Measurements from ENCODE around the gene LIN7A. TPM values are rescaled to one million over a fixed set of nuclear protein-coding genes. Genes with fewer than 3 reads are reported as not detected.

LIN7A gene
- total RNA-seq, 6 experiments from 2014 or later: 13.4 to 24.2 (median 23.0) TPM

- no peak for DNase-seq
- Mint-ChIP-seq H3K9me3 (no peaks in the 10 kb centered on the region), H3K27me3 (ENCODE audit: insufficient read depth) (peaks cover 4% of the 10 kb centered on the region; the same call in 1 of the 2 replicates), H3K36me3 (ENCODE audit: low read depth) (no peaks in the 10 kb centered on the region), H3K4me1 (ENCODE audit: low read depth) (no peaks in the 10 kb centered on the region), H3K27ac (no peak overlapping the region), H3K4me3 (no peak overlapping the region)
- no peak for TF ChIP-seq CTCF (IDR thresholded peaks at IDR 0.05)
These were observed 14.7 kb upstream of the LIN7A start for GRCh38 chr12:80952443-80952842.

DNA sequence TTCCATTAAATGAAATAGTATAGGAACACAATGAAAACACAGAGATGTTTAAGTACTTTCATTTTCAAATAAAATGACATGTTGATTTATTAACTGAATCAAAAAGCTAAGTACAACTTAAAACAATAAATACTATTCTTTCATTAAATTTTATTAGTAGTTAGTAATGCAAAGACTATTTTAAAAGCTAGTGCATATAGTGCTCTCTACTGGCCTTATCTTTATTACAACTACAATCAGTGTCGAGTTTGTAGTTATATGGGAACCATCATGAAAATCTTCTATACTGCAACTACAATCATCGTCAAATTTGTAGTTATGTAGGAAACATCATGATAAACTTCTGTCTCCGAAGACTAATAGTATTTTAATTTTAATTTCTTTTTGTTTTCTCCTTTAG, 8.9 kb upstream of the LIN7A start:
- peak; percentile 72 for TF ChIP-seq CTCF (IDR thresholded peaks at IDR 0.05)
- Mint-ChIP-seq H3K27ac (no peak overlapping the region), H3K9me3 (no peaks in the 10 kb centered on the region), H3K4me1 (ENCODE audit: low read depth) (peaks cover 7% of the 10 kb centered on the region), H3K36me3 (ENCODE audit: low read depth) (no peaks in the 10 kb centered on the region), H3K27me3 (ENCODE audit: insufficient read depth) (no peaks in the 10 kb centered on the region), H3K4me3 (no peak overlapping the region)
- peak; percentile 20 for DNase-seq

- Mint-ChIP-seq H3K9me3 (no peaks in the 10 kb centered on the region), H3K27ac (no peak overlapping the region), H3K4me1 (ENCODE audit: low read depth) (peaks cover 27% of the 10 kb centered on the region), H3K36me3 (ENCODE audit: low read depth) (no peaks in the 10 kb centered on the region), H3K27me3 (ENCODE audit: insufficient read depth) (no peaks in the 10 kb centered on the region), H3K4me3 (no peak overlapping the region)
- TF ChIP-seq CTCF (IDR thresholded peaks at IDR 0.05): no peak
- DNase-seq: no peak
These were observed 5.6 kb upstream of the LIN7A start for GRCh38 chr12:80943338-80943737.

- no peaks in the 10 kb centered on the region for H3K9me3 Mint-ChIP-seq
- no peak overlapping the region for H3K4me3 Mint-ChIP-seq
- peaks cover 35% of the 10 kb centered on the region for H3K4me1 Mint-ChIP-seq (ENCODE audit: low read depth)
- no peak for DNase-seq
- no peak for TF ChIP-seq CTCF (IDR thresholded peaks at IDR 0.05)
- H3K27ac Mint-ChIP-seq: peak overlapping the region; percentile 39
- no peaks in the 10 kb centered on the region for H3K36me3 Mint-ChIP-seq (ENCODE audit: low read depth)
- no peaks in the 10 kb centered on the region; the same call in 1 of the 2 replicates for H3K27me3 Mint-ChIP-seq (ENCODE audit: insufficient read depth)
These were observed 4.2 kb upstream of the LIN7A start for GRCh38 chr12:80941916-80942315.

- Mint-ChIP-seq H3K36me3 (ENCODE audit: low read depth) (no peaks in the 10 kb centered on the region), H3K27me3 (ENCODE audit: insufficient read depth) (peaks cover 2% of the 10 kb centered on the region), H3K9me3 (no peaks in the 10 kb centered on the region), H3K27ac (peak overlapping the region; percentile 32; the same call in 1 of the 2 replicates), H3K4me1 (ENCODE audit: low read depth) (peaks cover 50% of the 10 kb centered on the region), H3K4me3 (peak overlapping the region; percentile 19; the same call in 1 of the 2 replicates)
- DNase-seq: no peak
- TF ChIP-seq CTCF (IDR thresholded peaks at IDR 0.05): no peak
These were observed 1.7 kb upstream of the LIN7A start for GRCh38 chr12:80939231-80939950.
